ENCODE results near the gene SLC24A5.

SLC24A5 gene

GRCh38 chr15:48120745-48121144 lies at the start of gene SLC24A5:
Gene SLC24A5 (plus strand): TSS chr15:48120990. CDS start chr15:48121045, 55 bp downstream.
- no peak for DNase-seq (ENCODE audit: low read depth)

GRCh38 chr15:48072941-48073340 lies 47.8 kb upstream of the SLC24A5 start:
- DNase-seq (ENCODE audit: low read depth): no peak

- no peak for DNase-seq (ENCODE audit: low read depth)
Observed at GRCh38 chr15:48073881-48074280, 46.9 kb upstream of the SLC24A5 start.

DNA sequence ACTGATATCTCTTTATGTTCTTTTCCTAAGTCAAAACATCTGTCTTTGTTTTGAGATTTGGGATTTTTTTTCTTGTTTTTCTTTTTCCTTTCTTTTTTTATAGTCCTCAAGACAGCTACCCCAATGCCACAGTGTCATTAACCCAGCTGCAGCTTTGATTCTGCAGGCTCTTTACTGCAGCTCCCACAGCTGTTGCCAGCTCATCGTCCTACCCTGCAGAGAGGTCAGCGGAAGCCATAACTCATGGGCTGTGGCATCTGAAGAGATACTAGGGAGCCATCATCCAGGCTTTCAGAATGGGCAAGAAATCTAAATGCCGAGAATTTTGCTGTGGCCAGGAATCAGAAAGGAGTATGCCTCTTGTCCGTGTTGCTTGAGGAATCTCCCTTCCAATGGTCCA lies 44.3 kb upstream of the SLC24A5 start:
- DNase-seq (ENCODE audit: low read depth): no peak

DNA sequence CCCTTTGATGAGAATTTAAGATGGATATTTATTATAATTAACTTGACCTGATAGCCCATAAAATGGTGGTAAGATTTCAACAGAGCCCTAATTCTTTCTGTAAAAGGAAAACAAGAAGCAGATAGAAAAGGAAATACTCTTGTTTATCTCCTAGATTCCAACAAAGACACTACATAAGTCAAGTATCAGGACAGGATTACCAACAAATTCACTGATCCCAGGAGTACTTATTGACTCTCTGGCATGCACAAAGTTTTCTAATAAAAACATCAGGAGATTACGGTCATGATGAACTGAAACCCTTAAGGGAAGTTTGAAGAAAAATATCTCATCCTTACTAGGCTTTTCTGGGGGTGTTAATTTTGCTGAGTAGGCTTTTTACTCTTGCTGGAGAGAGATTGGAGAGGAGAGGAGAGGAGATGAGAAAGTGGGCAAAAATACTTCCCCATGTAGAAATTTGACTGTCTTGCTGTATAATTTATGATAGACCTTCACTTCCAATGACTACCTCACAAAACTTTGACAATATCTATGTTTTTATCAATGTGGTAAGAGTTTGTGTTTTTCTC lies 43.1 kb upstream of the SLC24A5 start:
- DNase-seq (ENCODE audit: low read depth): no peak

DNA sequence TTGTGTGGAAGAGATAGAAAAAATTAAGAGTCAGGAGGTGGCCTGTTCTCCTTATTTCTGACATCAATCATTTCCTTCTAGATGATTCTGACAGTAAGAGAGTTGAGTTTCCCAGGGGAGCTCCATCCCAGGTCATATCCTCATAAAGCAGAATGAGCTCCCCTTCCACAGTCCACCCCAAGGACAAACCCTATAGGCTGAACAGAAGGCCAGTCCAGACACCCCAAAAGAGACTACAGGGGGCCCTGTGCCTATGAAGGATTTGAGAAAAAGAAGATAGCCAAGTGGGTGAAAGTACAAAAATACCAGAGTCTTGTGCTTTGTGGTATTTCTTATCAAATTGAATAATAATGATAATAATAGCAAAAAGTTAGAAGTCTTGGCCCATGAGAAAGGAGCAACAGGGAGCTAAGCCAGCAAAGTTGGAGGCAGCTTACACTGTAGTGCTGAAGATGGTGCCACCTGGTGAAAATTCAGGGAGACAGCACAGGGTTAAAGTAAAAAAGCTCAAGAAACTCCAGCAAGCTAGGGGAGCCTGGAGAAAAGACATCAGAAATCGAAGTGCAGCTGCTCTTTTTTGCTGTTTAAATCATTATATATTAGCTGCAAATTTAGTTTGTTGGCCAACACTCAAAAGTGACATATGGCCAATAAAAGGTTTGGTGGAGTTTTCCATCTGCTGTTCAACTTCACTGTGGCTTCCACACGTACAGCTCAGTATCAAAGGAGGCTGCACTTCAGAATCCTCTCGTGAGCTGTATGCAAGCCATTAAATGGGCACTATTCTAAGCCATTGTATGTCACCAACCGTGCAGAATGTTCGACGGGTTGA lies 35.8 kb upstream of the SLC24A5 start:
- no peak for DNase-seq (ENCODE audit: low read depth)

DNA sequence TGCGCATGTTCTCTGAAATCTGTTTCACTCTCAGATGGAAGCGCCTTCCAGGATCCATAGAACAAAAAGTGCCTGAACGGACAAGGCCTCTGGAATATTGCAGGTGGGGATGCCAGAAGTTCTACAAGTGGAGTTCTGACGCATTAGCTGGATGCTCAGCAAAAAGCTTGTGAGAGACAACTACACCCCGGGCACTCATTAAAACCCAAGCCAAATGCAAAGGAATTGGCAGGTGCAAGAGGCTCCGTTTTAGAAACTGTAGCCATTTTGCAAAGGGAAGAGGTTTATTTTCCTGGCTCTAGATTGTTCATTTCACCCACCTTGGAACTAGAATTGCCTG lies 35.2 kb upstream of the SLC24A5 start:
- no peak for DNase-seq (ENCODE audit: low read depth)

DNA sequence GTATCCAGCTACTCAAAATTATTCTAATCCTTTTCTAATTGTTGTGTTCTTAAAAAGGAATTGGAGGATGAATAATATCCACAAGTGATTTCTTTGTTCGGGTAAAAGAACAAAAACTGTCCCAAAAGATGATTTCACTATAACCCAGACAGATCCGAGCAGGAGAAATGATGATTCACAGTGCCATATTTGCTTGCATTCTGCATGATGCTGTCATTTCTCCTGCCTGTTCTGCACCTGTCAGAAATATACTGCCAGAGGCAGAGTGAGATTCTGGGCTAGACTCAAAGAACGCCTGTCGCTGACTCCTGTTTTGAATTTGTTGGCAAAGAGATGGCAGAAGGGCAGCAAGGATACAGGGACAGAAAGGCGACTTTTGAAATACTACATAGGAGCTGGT lies 34.7 kb upstream of the SLC24A5 start:
- DNase-seq (ENCODE audit: low read depth): no peak

- DNase-seq (ENCODE audit: low read depth): no peak
Observed at GRCh38 chr15:48086576-48086975, 34.2 kb upstream of the SLC24A5 start.

DNA sequence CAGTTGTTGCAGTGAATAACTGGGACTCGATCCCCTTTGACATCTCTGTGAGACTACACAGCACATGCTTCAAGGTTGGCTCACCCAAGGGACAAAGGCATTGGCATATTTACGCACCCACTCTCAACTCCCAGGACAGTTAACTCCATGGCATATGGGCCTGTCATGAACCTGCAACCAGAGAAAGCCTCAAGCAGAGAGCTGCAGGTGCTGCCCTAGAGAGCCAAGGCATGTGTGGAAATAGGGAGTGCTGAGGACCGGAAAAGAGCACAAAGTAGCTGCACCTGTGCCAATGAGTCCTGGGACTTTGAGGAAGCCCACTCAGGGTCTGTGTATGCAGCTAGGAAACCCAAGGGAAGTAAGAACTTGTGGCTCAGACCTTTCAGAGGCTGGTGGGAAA lies 32.9 kb upstream of the SLC24A5 start:
- no peak for DNase-seq (ENCODE audit: low read depth)

GRCh38 chr15:48089702-48090101 lies 31.1 kb upstream of the SLC24A5 start:
- no peak for DNase-seq (ENCODE audit: low read depth)

DNA sequence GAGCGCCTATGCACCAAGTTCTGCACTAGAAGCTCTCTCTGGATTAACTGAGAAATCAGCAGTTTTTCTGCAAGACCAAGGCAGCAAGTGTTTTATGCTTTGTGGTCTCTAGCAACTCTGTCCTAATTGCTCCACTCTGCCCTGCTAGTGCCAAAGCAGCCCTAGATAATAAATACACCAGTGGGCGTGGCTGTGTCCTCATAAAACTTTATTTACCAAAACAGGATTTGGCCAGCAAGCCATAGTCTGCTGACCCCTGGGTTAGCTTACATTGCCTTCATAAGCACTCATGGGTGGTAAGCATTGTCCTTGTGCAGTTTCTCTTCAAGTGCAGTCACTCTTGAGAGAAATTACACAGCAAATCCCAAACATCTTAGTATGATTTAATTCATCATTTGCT lies 30.7 kb upstream of the SLC24A5 start:
- no peak for DNase-seq (ENCODE audit: low read depth)

DNA sequence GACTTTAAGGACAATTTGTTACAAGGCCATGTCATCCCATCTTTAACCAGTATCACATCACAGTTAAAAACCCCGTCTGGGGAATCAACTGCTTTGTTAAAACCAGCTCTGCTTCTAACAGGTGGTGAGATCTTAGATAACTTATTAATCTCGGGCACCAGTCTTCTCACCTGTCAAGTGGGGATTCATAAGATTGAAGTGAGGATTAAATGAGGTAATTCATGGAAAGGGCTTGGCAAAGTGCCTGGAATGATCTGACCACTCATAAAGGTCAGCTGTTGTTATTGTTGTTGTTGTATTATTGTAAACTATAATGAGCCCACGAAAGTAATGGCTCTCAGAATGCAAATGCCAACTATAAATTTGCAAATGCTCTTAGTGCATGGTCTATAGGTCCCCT lies 30.1 kb upstream of the SLC24A5 start:
- no peak for DNase-seq (ENCODE audit: low read depth)

- DNase-seq (ENCODE audit: low read depth): no peak
Observed at GRCh38 chr15:48091522-48091921, 29.3 kb upstream of the SLC24A5 start.

- no peak for DNase-seq (ENCODE audit: low read depth)
Observed at GRCh38 chr15:48096355-48096786, 24.4 kb upstream of the SLC24A5 start.

DNA sequence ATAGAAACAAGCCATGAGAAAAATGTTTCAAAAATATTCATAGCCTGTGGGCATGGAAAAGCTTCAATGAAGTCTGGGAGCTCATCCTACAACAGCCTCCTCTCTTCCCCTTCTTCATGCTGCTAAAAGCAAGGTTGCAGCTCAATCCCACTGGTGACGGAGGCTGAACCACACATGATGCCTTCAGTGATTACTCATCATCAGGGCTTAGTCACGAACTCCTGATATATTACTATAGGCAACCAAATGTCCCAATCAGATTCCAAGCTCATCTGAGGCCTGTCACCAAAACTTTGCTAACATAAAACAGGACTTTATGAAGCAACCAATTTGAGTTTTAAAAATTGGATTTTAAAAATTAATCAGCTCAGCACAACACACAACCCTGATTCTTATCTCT lies 24.0 kb upstream of the SLC24A5 start:
- peak; percentile 39 for DNase-seq (ENCODE audit: low read depth)

DNA sequence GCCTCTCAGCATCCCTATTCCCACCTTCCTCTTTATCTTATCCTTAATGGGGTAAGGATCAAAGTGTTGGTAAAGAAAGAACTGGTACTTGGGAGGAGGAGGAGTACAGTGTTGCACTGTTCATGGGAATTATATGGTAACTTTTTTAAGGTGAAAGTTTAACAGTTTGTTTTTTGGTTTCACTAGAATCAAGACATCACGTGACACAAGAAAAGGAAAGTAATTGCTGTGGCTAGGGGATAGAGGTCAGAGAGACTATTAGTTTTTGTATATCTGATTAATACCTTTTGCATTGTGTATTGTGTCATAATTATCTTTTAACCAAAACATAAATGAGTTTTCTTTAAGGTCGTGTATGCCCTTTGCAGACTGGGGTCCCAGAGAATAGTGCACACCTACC lies 23.5 kb upstream of the SLC24A5 start:
- no peak for DNase-seq (ENCODE audit: low read depth)

- no peak for DNase-seq (ENCODE audit: low read depth)
Observed at GRCh38 chr15:48101376-48101961, 19.3 kb upstream of the SLC24A5 start.

- DNase-seq (ENCODE audit: low read depth): no peak
Observed at GRCh38 chr15:48102167-48102566, 18.6 kb upstream of the SLC24A5 start.

DNA sequence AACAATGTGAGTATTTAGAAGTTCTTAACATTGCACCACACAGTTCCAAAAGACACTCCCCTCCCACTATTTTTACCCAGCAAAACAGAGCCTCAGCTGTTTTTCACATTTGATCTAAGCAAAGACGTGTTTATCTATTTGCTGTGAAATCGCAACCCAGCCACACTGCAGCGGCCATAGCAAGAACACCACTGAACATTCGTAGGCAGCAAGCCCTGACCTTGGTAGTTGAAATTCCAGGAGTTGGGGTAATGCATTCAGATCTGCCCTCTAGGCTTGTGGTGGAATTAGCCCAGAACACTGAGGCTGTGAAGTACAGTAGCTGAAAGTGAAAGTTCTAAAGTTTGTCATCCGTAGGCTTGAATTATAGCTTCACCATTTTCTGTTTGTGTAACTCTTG lies 17.1 kb upstream of the SLC24A5 start:
- no peak for DNase-seq (ENCODE audit: low read depth)

- DNase-seq (ENCODE audit: low read depth): no peak
Observed at GRCh38 chr15:48105936-48106335, 14.9 kb upstream of the SLC24A5 start.

GRCh38 chr15:48109212-48109611 lies 11.6 kb upstream of the SLC24A5 start:
- no peak for DNase-seq (ENCODE audit: low read depth)

DNA sequence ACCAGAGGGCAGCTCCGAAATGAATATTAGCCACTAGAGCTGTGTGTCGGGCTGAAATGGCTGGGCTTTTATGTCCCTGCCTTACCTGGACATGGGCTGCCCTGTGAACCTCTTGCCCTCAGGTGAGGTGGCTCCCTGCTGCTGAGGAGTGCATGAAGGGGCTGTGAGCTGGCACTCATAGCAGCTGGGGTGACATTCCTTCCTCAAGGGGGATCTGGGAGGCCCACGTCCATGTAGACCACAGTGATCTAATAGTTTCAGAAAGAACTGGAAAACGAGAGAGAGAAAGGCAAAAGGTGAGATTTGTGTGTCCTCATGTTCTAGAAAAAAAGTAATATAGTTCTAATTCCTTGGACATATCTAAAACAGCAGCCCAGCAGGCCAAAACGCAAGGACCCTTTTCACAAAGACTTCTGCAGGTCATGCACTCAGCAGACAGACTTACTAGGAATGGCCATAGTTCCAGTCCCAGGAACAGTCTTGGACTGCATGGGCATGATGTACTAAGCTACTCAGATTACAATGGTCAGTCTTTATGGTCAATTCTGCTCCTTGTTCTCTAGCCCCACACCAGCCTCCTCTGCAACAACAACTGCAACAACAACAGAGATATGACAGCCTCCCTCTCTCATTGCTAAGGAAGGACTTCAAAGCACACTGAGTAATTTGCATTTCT lies 10.8 kb upstream of the SLC24A5 start:
- no peak for DNase-seq (ENCODE audit: low read depth)

All from GM04503 (cell line).